Measurements from ENCODE around the gene ALG14. TPM values are rescaled to one million over a fixed set of nuclear protein-coding genes. Genes with fewer than 3 reads are reported as not detected.

ALG14 gene
- total RNA-seq, 1 donor from 2014 or later, result 0.92 TPM

DNA sequence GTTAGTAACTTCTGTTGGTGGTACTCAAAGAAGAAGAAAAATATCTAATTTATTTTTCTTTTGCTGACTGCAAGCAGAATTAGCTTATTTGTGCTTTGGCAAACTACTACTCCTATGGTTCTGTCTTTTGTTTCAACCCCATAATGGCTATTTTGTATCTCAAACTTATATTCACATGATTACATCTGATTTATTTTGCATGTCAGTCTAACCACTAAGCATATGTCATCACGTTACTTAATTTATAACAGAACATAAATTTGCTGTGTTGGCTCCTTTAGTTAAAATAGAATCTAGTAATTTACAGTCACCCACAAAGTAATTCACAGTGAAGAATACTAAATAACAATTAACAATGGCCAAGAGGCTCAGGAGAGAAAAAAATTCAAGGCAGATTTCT, 106.7 kb downstream of the ALG14 start:
- Histone ChIP-seq H3K4me3 (ENCODE audit: low read depth, low read length) (no peak overlapping the region), H3K27me3 (ENCODE audit: control insufficient read depth, insufficient read depth, low read length) (no peaks in the 10 kb centered on the region), H3K36me3 (ENCODE audit: control insufficient read depth, insufficient read depth, low read length) (no peaks in the 10 kb centered on the region)
- TF ChIP-seq, protein P1, sequence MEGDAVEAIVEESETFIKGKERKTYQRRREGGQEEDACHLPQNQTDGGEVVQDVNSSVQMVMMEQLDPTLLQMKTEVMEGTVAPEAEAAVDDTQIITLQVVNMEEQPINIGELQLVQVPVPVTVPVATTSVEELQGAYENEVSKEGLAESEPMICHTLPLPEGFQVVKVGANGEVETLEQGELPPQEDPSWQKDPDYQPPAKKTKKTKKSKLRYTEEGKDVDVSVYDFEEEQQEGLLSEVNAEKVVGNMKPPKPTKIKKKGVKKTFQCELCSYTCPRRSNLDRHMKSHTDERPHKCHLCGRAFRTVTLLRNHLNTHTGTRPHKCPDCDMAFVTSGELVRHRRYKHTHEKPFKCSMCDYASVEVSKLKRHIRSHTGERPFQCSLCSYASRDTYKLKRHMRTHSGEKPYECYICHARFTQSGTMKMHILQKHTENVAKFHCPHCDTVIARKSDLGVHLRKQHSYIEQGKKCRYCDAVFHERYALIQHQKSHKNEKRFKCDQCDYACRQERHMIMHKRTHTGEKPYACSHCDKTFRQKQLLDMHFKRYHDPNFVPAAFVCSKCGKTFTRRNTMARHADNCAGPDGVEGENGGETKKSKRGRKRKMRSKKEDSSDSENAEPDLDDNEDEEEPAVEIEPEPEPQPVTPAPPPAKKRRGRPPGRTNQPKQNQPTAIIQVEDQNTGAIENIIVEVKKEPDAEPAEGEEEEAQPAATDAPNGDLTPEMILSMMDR (IDR thresholded peaks at IDR 0.05; ENCODE audit: insufficient read depth, low read length, poor library complexity, severe bottlenecking), result no peak
- no peak for DNase-seq (ENCODE audit: low read depth)

DNA sequence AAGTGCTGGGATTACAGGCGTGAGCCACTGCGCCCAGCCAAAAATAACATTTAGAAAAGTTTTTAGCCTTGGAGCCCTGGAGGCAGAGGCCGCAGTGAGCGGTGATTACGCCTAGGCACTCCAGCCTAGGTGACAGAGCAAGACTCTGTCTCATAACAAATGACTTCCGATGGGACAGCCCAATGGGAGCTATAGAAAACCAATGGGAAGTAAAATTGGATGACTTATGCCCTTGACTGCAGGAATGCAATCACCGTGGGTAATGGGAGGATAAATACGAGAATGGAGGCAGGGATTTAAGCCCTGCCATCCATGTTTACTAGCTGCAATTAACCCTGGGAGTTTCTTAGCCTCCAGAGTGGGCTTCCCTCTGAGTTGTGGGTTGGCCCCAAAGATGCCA, 108.9 kb downstream of the ALG14 start:
- DNase-seq (ENCODE audit: low read depth), result no peak
- no peak overlapping the region for H3K4me3 ChIP-seq (ENCODE audit: low read depth, low read length)
- TF ChIP-seq, protein P1 (IDR thresholded peaks at IDR 0.05; ENCODE audit: insufficient read depth, low read length, poor library complexity, severe bottlenecking), result no peak
- H3K36me3 ChIP-seq (ENCODE audit: control insufficient read depth, insufficient read depth, low read length), result no peaks in the 10 kb centered on the region
- H3K27me3 ChIP-seq (ENCODE audit: control insufficient read depth, insufficient read depth, low read length), result no peaks in the 10 kb centered on the region

DNA sequence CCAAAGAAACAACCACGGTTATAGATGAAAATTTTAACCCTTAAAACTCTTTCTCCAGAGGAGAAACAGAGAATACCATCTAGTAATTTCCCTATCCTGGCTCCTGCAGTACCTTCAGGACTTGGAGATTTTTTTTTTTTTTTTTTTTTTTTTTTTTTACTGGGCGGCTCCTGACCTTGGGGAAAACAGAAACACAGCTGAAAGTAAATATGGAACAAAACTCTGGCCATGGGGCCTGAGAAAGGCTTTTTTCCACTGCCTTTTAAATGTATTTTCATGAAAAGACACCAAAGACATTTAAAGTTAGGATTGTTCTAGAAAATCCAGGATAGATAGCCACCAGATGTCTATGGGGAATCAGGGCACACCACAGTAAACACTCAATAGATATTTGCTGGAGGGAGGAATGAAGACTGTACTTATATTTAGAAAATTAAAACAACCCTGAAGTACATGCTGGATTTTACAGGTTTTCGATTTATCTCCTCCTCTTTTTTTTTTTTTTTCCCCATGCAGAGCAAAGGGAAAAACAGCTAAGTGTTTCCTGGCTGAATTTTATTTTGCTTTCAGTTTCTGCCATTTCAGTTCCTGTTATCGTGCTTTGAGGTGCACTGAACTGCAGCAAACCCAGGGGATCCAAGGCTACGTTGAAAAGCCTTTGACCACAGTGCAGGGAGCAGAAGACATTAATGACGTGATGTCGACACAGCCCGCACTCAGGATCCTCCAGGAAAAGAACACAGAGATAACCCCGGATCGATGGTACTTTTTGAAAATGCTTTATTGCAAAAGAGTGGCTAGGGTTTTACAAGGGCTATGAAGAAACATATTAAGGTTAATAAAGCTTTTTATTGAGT, 110.1 kb downstream of the ALG14 start:
- H3K36me3 ChIP-seq (ENCODE audit: control insufficient read depth, insufficient read depth, low read length), result no peaks in the 10 kb centered on the region
- DNase-seq (ENCODE audit: low read depth), result no peak
- TF ChIP-seq, protein P1 (IDR thresholded peaks at IDR 0.05; ENCODE audit: insufficient read depth, low read length, poor library complexity, severe bottlenecking), result no peak
- no peak overlapping the region for H3K4me3 ChIP-seq (ENCODE audit: low read depth, low read length)
- no peaks in the 10 kb centered on the region for H3K27me3 ChIP-seq (ENCODE audit: control insufficient read depth, insufficient read depth, low read length)

DNA sequence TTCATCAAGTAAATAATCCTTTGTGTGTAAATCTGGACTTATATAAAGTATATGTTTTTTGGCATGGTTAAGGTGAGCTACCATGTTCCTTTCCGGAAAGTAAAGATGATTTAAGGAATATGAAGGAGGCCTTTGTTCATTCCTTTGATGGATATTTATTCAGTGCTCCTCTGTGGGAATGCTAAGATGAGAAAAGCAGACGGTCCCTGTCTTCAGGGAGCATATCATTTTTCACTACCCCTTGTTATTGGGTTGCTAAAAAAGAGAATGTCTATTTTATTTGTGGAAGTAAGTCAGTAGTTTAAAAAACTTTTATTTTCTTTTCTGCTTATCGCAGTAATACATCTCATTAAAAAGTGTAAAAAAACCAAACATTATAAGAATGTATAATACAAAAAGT, 110.8 kb downstream of the ALG14 start:
- Histone ChIP-seq H3K36me3 (ENCODE audit: control insufficient read depth, insufficient read depth, low read length) (no peaks in the 10 kb centered on the region), H3K4me3 (ENCODE audit: low read depth, low read length) (no peak overlapping the region), H3K27me3 (ENCODE audit: control insufficient read depth, insufficient read depth, low read length) (no peaks in the 10 kb centered on the region)
- DNase-seq (ENCODE audit: low read depth), result no peak
- TF ChIP-seq, protein P1 (IDR thresholded peaks at IDR 0.05; ENCODE audit: insufficient read depth, low read length, poor library complexity, severe bottlenecking), result no peak

DNA sequence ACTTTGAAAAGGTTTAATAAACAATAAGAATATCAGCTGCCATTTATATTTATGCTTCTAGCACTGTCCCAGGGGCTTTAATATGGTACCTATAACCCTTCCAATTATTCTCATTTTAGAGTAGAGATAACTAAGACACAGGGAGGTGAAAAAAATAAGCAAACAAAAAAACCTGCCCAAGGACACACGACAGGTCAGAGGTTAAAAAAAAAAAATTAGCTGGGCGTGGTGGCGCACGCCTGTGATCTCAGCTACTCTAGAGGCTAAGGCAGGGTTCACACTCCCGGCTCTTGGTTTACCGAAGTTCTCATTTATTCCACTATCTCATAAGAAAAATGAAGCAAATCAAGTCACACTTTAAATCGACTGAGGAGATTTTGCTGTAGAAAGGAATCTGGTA, 111.2 kb downstream of the ALG14 start:
- Histone ChIP-seq H3K36me3 (ENCODE audit: control insufficient read depth, insufficient read depth, low read length) (no peaks in the 10 kb centered on the region), H3K27me3 (ENCODE audit: control insufficient read depth, insufficient read depth, low read length) (no peaks in the 10 kb centered on the region), H3K4me3 (ENCODE audit: low read depth, low read length) (no peak overlapping the region)
- TF ChIP-seq, protein P1 (IDR thresholded peaks at IDR 0.05; ENCODE audit: insufficient read depth, low read length, poor library complexity, severe bottlenecking), result no peak
- no peak for DNase-seq (ENCODE audit: low read depth)

DNA sequence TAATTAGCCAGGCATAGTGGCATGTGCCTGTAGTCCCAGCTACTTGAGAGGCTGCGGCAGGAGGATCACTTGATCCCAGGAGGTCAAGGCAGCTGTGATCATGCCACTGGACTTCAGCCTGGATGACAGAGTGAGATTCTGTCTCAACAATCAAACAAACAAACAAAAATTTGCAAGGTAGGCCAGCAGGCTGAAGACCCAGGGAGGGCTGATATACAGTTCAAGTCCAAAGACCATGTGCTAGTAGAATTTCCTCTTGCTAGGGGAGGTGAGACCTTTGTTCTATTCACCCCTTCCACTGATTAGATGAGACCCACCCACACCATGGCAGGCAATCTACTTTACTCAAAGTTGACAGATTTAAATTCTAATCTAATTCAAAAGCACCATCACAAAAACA, 114.7 kb downstream of the ALG14 start:
- DNase-seq (ENCODE audit: low read depth), result no peak
- H3K36me3 ChIP-seq (ENCODE audit: control insufficient read depth, insufficient read depth, low read length), result no peaks in the 10 kb centered on the region
- no peaks in the 10 kb centered on the region for H3K27me3 ChIP-seq (ENCODE audit: control insufficient read depth, insufficient read depth, low read length)
- TF ChIP-seq, protein P1 (IDR thresholded peaks at IDR 0.05; ENCODE audit: insufficient read depth, low read length, poor library complexity, severe bottlenecking), result no peak
- no peak overlapping the region for H3K4me3 ChIP-seq (ENCODE audit: low read depth, low read length)

Measured in kidney epithelial cell (primary cell).